Aorta (tissue), 5 donors: ENCODE data around the gene CHST11. TPM values are rescaled to one million over a fixed set of nuclear protein-coding genes. Genes with fewer than 3 reads are reported as not detected.
"Not testable (repeated sequence)": the region's sequence is repeated elsewhere in the genome, so short reads cannot be mapped to it uniquely, and the experiment has no call there.

ENCODE experiments used
- ATAC-seq: fragments of 200-7000 bp; cut with Tn5 transposase; one replicate; pipeline ENCODE4 v1.9.1; 2022; ENCODE audit warnings: moderate library complexity; ENCODE audit not compliant: low FRiP score
- DNase-seq, 2 donors: peaks; one replicate each; pipeline ENCODE4 v3.0.0-alpha.2; 2020
- H3K27ac ChIP-seq, 2 donors: one replicate each; pipeline ENCODE4 v1.5.1; 2013; ENCODE audit warnings: low read length in 2 of 2, mild to moderate bottlenecking in 2 of 2, moderate library complexity in 2 of 2, control low read depth in 1 of 2, inconsistent platforms in 1 of 2, low read depth in 1 of 2
- H3K27me3 ChIP-seq, 2 donors: one replicate each; pipeline ENCODE4 v1.6.1; 2013; ENCODE audit warnings: control low read depth in 1 of 2, low read length in 1 of 2, mild to moderate bottlenecking in 1 of 2, moderate library complexity in 1 of 2; ENCODE audit not compliant: insufficient read depth in 2 of 2, control insufficient read depth in 1 of 2
- H3K36me3 ChIP-seq, 2 donors: one replicate each; pipeline ENCODE4 v1.6.1; 2013; ENCODE audit warnings: control low read depth in 1 of 2, low read length in 1 of 2, mild to moderate bottlenecking in 1 of 2; ENCODE audit not compliant: insufficient read depth in 2 of 2, control insufficient read depth in 1 of 2
- H3K4me1 ChIP-seq, 2 donors: one replicate each; pipeline ENCODE4 v1.6.1; 2013; ENCODE audit warnings: low read length in 2 of 2, control low read depth in 1 of 2, mild to moderate bottlenecking in 1 of 2, moderate library complexity in 1 of 2; ENCODE audit not compliant: insufficient read depth in 2 of 2, control insufficient read depth in 1 of 2
- H3K4me3 ChIP-seq, 2 donors: one replicate each; pipeline ENCODE4 v1.5.1; 2013; ENCODE audit warnings: low read length in 2 of 2, control low read depth in 1 of 2, mild to moderate bottlenecking in 1 of 2
- H3K9me3 ChIP-seq: one replicate; pipeline ENCODE4 v1.6.1; 2013; ENCODE audit warnings: mild to moderate bottlenecking, low read length; ENCODE audit not compliant: control insufficient read depth
- WGBS, 2 donors: extraction: QIAGEN DNeasy Blood & Tissue Kit; methylation state at CpG; one replicate each; pipeline ENCODE4 v1.1.7; 2013; 5-methylcytosine and 5-hydroxymethylcytosine counted together
- intact Hi-C, 2 donors: fragments of 100-400 bp; cut with DNase I; formaldehyde crosslinking; loops; one replicate each; pipeline versions ENCODE4 v1.14.2 to v1.15.0; 2022
- polyA plus RNA-seq, 2 donors: library from polyadenylated mRNA; stranded (reverse); fragments of 200-250 nt; gene quantifications; one replicate each; pipeline ENCODE4 v1.2.3, GENCODE V29; 2013
- total RNA-seq, 2 donors: library from RNA; stranded (reverse); fragmentation: NEBNext Ultra II Directional; extraction: Animal tissue kit (Norgen Biotek cat#: 25700); gene quantifications; one replicate each; pipeline ENCODE4 v1.2.1, GENCODE V29; 2021
- donor health status: healthy with polysubstance abuse.
- donor health status: Bipolar disorder and iron deficiency.
- donor health status: DM: no; HTN: no; CAD: no.
- donor health status: DM: no; HTN: no; CAD: no.
- donor health status: DM: yes; HTN: yes; CAD: no.

CHST11 gene
- total and polyA plus RNA-seq, 4 donors = 2.1 to 31.0 (median 15.7) TPM

- Histone ChIP-seq H3K4me1 (peaks cover 2 to 3% of the 10 kb centered on the region in 2 donors), H3K36me3 (no peaks in the 10 kb centered on the region), H3K27ac (no peak overlapping the region), H3K9me3 (no peaks in the 10 kb centered on the region), H3K4me3 (no peak overlapping the region), H3K27me3 (no peaks in the 10 kb centered on the region)
- WGBS, 2 donors = 85 to 88% methylated on average over 6 of the region's 6 CpGs
- ATAC-seq = no peak
- intact Hi-C loops = loop anchor here in 1 of 2 donors (10.0 kb wide), 1 partner anchor 294 kb away; no protein-coding TSS in a partner anchor
- DNase-seq = no peak
Observed at GRCh38 chr12:104740668-104741067, 283.9 kb downstream of the CHST11 start.

- no peaks in the 10 kb centered on the region for H3K27me3 ChIP-seq
- no peaks in the 10 kb centered on the region for H3K4me1 ChIP-seq
- DNase-seq = no peak
- H3K27ac ChIP-seq = no peak overlapping the region
- no peaks in the 10 kb centered on the region for H3K9me3 ChIP-seq
- H3K4me3 ChIP-seq = no peak overlapping the region
- 90 to 94% methylated on average over 5 of the region's 5 CpGs for WGBS, 2 donors
- no peak for ATAC-seq
- no peaks in the 10 kb centered on the region for H3K36me3 ChIP-seq
- intact Hi-C loops = loop anchor here in 1 of 2 donors (10.0 kb wide), 1 partner anchor 294 kb away; no protein-coding TSS in a partner anchor
Observed at GRCh38 chr12:104741077-104741476, 284.3 kb downstream of the CHST11 start.

DNA sequence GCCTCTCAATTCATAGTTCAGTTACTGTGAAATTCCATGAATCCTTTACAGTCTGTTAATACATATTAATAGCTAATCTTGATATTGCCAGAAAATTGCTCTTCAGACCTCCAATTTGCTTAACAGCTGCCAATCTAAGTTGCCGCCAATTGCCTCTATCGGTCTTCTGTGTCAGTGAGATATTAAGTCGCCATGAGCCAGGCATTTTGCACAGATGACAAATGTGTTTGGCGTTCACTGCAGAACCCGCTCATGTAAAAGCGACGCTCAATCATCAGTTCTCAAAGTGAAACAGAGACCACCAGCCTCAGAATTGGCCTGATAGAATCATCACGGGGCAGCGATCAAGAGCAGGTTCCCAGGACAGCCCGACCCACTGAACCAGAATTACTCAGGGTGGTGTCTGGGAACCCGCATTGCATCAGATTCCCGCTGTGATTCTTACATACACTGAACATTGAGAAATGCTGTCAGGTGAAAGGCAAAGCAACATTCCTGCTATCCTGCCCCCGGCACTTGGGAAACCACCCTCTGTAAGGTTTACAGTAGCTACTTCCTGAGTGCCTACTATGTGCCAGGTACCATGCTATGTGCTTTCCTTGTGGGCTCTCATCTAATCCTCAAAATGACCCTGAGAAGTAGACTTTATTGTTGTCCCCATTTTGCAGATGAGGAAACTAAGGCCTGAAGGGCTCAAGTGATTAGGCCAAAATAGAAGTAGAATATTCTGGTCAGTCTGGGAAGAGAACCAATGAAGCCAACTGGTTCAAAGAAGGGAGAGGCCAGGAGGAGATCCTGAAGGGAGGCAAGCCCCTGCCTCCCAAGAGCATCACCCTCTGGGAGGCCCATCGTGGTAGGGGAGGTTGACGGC is 285.0 kb downstream of the CHST11 start:
- intact Hi-C loops = loop anchor here in 1 of 2 donors (10.0 kb wide), 1 partner anchor 293 kb away; no protein-coding TSS in a partner anchor
- Histone ChIP-seq H3K36me3 (no peaks in the 10 kb centered on the region), H3K4me3 (no peak overlapping the region), H3K9me3 (no peaks in the 10 kb centered on the region), H3K27ac (peak overlapping the region in 1 of 2 donors; percentile 20), H3K4me1 (no peaks in the 10 kb centered on the region), H3K27me3 (no peaks in the 10 kb centered on the region)
- no peak for DNase-seq
- ATAC-seq = no peak
- 92% methylated on average over 15 of the region's 15 CpGs for WGBS, 2 donors

DNA sequence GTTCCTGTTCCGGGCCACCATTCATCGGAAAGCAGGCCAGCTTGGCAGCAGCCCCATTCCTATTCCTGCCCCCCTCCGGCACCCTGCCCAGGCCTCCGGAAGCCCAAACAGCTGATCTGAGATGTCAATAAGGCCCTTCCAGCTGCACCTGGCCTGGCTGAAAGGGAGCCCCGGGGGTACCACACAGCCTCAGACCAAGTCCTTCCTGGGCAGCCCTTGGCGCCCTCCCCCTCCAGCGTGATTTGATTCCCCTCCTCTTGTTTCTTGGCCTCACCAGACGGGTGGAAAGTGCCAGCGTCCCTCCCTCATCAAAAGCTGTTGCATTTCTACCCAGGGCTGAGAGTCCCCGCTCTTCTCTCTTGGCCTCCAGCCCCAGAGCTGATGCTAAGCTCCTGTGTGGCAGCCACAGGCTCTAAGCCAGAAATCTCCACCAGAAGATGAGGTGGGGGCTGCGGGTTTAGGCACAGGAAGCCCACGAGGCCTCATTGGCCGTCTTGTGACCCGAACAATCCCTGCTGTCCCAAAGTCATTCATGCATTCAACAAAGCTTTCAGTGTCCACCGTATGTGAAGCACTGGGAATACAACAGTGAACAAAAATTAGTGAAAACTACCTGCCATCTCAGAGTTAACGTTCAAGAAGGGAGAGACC is 285.9 kb downstream of the CHST11 start:
- no peaks in the 10 kb centered on the region for H3K4me1 ChIP-seq
- no peak overlapping the region for H3K4me3 ChIP-seq
- H3K27me3 ChIP-seq = no peaks in the 10 kb centered on the region
- intact Hi-C loops = loop anchor here in 1 of 2 donors (10.0 kb wide), 1 partner anchor 292 kb away; no protein-coding TSS in a partner anchor
- DNase-seq (peak in 1 of 2 donors; percentile 70), ATAC-seq (peak; percentile 33)
- 6 to 9% methylated on average over 16 of the region's 16 CpGs for WGBS, 2 donors
- H3K27ac ChIP-seq = peak overlapping the region in 1 of 2 donors; percentile 49
- no peaks in the 10 kb centered on the region for H3K9me3 ChIP-seq
- H3K36me3 ChIP-seq = no peaks in the 10 kb centered on the region

DNA sequence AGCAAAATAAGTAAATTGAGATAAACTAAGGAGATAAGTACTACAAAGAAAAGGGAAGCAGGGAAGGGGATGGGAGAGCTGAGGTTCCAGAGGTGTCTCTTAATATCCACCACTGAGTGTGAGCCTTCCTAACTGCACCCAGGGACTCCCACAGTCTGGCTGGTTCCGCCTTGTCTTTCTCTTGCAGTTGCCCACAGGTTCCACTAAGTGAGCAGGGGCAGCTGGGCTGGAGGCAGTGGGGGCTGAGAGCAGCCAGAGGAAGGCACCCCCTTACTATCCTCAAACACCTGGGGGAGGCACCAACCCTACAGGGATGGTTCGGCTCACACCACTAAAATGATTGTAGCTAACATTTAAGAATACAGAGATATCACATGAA is 286.4 kb downstream of the CHST11 start:
- Histone ChIP-seq H3K27me3 (no peaks in the 10 kb centered on the region), H3K27ac (no peak overlapping the region), H3K4me1 (no peaks in the 10 kb centered on the region), H3K4me3 (no peak overlapping the region), H3K36me3 (no peaks in the 10 kb centered on the region), H3K9me3 (no peaks in the 10 kb centered on the region)
- intact Hi-C loops = loop anchor here in 1 of 2 donors (10.0 kb wide), 1 partner anchor 292 kb away; no protein-coding TSS in a partner anchor
- WGBS, 2 donors = 95 to 96% methylated on average over 2 of the region's 2 CpGs
- ATAC-seq (no peak), DNase-seq (no peak)

DNA sequence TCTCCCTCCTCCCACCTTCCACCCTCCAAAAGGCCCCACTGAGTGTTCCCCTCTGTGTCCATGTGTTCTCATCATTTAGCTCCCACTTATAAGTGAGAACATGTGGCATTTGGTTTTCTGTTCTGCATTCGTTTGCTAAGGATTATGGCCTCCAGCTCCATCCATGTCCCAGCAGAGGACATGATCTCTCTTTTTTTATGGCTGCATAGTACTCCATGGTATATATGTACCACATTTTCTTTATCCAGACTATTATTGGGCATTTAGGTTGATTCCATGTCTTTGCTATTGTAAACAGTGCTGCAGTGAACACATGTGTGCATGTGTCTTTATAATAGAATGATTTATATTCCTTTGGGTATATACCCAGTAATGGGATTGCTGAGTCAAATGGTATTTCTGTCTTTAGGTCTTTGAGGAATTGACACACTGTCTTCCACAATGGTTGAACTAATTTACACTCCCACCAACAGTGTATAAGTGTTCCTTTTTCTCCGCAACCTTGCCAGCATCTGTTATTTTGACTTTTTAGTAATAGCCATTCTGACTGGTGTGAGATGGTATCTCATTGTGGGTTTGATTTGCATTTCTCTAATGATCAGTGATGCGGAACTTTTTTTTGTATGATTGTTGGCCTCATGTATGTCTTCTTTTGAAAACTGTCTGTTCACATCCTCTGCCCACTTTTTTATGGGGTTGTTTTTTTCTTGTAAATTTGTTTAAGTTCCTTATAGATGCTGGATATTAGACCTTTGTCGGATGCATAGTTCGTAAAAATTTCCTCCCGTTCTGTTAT is 287.2 kb downstream of the CHST11 start:
- WGBS, 2 donors = 94 to 96% methylated on average over 6 of the region's 6 CpGs
- not testable (repeated sequence) for H3K4me3 ChIP-seq, ATAC-seq, DNase-seq, H3K4me1 ChIP-seq, H3K9me3 ChIP-seq, H3K27ac ChIP-seq, H3K36me3 ChIP-seq, H3K27me3 ChIP-seq
- intact Hi-C loops = loop anchor here in 1 of 2 donors (10.0 kb wide), 1 partner anchor 291 kb away; no protein-coding TSS in a partner anchor

DNA sequence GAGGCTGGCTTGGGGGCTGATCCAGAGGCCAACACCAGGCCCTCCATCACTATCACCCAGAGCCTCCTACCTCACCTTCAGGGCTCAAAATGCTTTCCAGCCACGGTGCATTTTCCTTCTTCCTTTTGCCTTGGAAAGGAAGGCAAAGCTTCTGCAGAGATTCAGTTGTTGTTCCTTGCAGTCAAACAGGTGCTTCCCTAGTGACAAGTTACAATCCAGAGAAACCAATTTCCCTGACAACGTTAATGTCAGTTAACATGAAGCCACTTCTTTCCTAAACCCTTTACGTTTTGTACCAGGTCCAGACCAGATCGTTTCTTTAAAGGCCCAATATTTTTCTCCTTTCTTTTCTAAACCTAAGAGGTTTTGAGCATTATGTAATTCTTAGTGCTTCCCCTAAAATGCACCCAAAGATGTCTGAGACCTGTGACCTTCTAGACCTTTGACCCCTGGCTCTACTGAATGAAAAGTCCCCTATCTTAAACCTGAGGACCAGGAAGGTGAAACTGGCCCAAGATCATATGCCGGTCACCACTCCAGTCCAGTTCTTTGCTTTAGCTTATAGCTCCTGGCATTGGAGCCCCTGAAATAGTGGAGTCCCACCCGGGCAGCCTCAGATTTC is 289.8 kb downstream of the CHST11 start:
- Histone ChIP-seq H3K36me3 (no peaks in the 10 kb centered on the region), H3K4me1 (no peaks in the 10 kb centered on the region), H3K27me3 (no peaks in the 10 kb centered on the region), H3K4me3 (no peak overlapping the region), H3K9me3 (no peaks in the 10 kb centered on the region), H3K27ac (no peak overlapping the region)
- ATAC-seq (no peak), DNase-seq (no peak)
- intact Hi-C loops = loop anchor here in 1 of 2 donors (10.0 kb wide), 1 partner anchor 288 kb away; no protein-coding TSS in a partner anchor
- 81 to 83% methylated on average over 6 of the region's 6 CpGs for WGBS, 2 donors

DNA sequence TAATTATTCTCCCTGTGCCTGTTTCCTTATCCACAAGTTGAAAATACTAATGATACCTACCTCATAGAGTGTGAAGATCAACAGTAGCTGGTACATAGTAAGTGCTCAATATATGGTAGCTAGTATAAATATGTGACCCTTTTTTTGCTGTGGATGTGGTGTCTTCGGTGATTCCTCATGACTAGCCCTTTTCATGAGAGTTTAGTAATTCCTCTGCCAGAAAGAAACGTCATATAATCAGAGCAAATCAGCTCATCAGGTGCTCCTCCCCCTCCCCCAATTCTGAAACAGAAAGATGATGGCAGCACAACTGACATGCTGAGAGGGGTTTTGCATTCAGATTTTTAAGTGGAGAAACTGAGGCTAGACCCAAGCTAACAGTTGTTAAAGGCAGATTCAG is 290.6 kb downstream of the CHST11 start:
- no peaks in the 10 kb centered on the region for H3K9me3 ChIP-seq
- DNase-seq (no peak), ATAC-seq (no peak)
- H3K4me3 ChIP-seq = no peak overlapping the region
- intact Hi-C loops = loop anchor here in 1 of 2 donors (10.0 kb wide), 1 partner anchor 287 kb away; no protein-coding TSS in a partner anchor
- no peaks in the 10 kb centered on the region for H3K27me3 ChIP-seq
- WGBS, 2 donors = 83 to 88% methylated on average over 2 of the region's 2 CpGs
- H3K4me1 ChIP-seq = no peaks in the 10 kb centered on the region
- no peaks in the 10 kb centered on the region for H3K36me3 ChIP-seq
- H3K27ac ChIP-seq = no peak overlapping the region
